ENCODE data around the gene TM2D3. TPM values are rescaled to one million over a fixed set of nuclear protein-coding genes. Genes with fewer than 3 reads are reported as not detected.

The TM2D3 gene
- total RNA-seq, 6 experiments from 2014 or later: 31.4 to 35.9 (median 32.5) TPM

GRCh38 chr15:101611007-101611406, 41.2 kb downstream of the TM2D3 start:
- H3K27me3 Mint-ChIP-seq (ENCODE audit: insufficient read depth): peaks cover 42% of the 10 kb centered on the region
- H3K4me3 Mint-ChIP-seq: no peak overlapping the region
- TF ChIP-seq, protein P1, sequence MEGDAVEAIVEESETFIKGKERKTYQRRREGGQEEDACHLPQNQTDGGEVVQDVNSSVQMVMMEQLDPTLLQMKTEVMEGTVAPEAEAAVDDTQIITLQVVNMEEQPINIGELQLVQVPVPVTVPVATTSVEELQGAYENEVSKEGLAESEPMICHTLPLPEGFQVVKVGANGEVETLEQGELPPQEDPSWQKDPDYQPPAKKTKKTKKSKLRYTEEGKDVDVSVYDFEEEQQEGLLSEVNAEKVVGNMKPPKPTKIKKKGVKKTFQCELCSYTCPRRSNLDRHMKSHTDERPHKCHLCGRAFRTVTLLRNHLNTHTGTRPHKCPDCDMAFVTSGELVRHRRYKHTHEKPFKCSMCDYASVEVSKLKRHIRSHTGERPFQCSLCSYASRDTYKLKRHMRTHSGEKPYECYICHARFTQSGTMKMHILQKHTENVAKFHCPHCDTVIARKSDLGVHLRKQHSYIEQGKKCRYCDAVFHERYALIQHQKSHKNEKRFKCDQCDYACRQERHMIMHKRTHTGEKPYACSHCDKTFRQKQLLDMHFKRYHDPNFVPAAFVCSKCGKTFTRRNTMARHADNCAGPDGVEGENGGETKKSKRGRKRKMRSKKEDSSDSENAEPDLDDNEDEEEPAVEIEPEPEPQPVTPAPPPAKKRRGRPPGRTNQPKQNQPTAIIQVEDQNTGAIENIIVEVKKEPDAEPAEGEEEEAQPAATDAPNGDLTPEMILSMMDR (IDR thresholded peaks at IDR 0.05): no peak
- H3K9me3 Mint-ChIP-seq: no peaks in the 10 kb centered on the region
- H3K36me3 Mint-ChIP-seq (ENCODE audit: low read depth): no peaks in the 10 kb centered on the region
- DNase-seq: no peak
- H3K4me1 Mint-ChIP-seq (ENCODE audit: low read depth): peaks cover 21% of the 10 kb centered on the region
- no peak overlapping the region for H3K27ac Mint-ChIP-seq

GRCh38 chr15:101610611-101611000, 41.6 kb downstream of the TM2D3 start:
- H3K27ac Mint-ChIP-seq: no peak overlapping the region
- H3K4me3 Mint-ChIP-seq: no peak overlapping the region
- peaks cover 17% of the 10 kb centered on the region for H3K4me1 Mint-ChIP-seq (ENCODE audit: low read depth)
- H3K9me3 Mint-ChIP-seq: no peaks in the 10 kb centered on the region
- TF ChIP-seq, protein P1 (IDR thresholded peaks at IDR 0.05): no peak
- no peaks in the 10 kb centered on the region for H3K36me3 Mint-ChIP-seq (ENCODE audit: low read depth)
- H3K27me3 Mint-ChIP-seq (ENCODE audit: insufficient read depth): peaks cover 43% of the 10 kb centered on the region
- no peak for DNase-seq

DNA sequence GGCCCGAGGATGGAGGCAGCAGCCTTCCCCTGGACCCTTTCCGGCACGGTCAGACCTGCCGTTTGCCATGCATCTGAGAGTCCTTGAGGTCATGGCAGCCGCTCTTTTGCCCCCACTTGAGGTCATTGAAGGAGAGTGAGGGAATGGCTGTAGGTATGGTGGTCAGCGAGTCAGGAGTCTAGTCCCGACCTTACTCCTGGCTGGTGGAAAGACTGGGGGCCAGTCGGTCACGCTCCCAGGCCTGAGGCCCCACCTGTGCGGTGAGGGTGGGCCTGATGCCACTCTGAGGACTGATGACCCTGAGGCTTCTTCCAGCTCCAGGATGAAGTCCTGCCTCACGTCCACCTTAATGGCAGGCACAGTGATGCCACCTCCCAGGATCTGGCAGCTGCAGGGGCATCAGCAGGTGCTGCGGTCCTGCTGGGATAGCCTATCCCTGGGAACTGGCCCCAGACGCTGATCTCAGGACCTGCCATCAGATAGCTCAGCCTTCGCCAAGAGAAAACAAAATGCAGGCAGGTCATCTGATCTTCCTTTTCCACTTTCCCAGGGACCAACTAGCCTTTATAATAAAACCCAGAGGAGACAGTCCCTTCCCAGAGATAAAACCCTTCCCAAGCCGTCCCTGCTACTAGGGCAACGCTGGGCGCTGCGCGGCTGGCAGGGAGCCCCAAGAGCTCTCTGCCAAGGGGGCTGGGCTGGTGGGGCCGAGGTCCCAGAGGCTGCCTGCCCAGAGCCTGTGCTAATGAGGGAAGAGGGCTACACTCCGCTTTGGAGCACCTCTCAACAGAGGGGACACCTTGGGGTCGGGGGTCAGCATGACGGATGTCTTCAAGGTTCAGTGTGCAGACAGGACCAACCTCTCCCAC, 42.2 kb downstream of the TM2D3 start:
- DNase-seq: no peak
- H3K4me1 Mint-ChIP-seq (ENCODE audit: low read depth): peaks cover 11% of the 10 kb centered on the region
- H3K9me3 Mint-ChIP-seq: no peaks in the 10 kb centered on the region
- no peak overlapping the region for H3K27ac Mint-ChIP-seq
- TF ChIP-seq, protein P1 (IDR thresholded peaks at IDR 0.05): no peak
- no peak overlapping the region for H3K4me3 Mint-ChIP-seq
- no peaks in the 10 kb centered on the region for H3K36me3 Mint-ChIP-seq (ENCODE audit: low read depth)
- peaks cover 43% of the 10 kb centered on the region for H3K27me3 Mint-ChIP-seq (ENCODE audit: insufficient read depth)

DNA sequence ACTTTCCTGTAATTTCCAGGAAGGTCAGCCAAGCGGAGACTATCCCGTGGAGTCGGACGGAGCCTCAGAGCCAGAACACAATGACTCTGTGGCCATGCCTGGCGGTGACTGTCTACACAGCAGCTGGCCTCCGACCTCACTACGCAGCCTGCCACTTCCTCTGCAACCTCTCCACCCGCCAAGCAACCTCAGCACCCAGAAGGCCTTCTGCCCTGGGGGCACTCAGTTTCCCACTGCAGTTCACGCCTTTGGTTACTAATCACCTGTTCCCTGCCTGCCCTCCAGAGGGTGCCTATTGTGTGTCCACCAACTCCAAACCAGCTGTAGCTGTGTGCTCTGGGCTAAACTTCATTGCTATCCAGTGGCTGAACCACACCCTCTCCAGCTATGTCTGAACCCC, 44.0 kb downstream of the TM2D3 start:
- peaks cover 40% of the 10 kb centered on the region for H3K27me3 Mint-ChIP-seq (ENCODE audit: insufficient read depth)

DNA sequence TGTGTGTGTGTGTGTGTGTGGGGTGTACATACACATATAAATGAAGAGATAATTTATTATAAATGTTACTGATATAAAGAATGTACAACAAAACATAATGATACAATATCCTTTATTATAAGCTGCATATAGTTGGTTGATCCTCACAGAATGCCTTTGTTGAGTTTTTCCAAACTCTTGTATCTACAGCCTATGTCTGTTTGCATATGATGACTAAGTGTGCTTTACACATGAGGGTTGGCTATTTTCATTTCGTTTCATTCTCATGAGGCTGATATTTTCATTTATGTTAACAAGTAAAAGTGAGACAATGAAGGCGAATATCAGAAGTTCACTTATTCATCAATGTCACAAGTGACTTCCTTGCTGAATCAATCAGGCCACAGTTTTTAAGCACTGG, 45.1 kb downstream of the TM2D3 start:
- Mint-ChIP-seq H3K27ac (no peak overlapping the region), H3K4me3 (no peak overlapping the region), H3K9me3 (no peaks in the 10 kb centered on the region), H3K36me3 (ENCODE audit: low read depth) (no peaks in the 10 kb centered on the region), H3K4me1 (ENCODE audit: low read depth) (no peaks in the 10 kb centered on the region), H3K27me3 (ENCODE audit: insufficient read depth) (peaks cover 35% of the 10 kb centered on the region)
- no peak for DNase-seq
- TF ChIP-seq, protein P1 (IDR thresholded peaks at IDR 0.05): no peak

More for the DNA sequence above, 44.0 kb downstream of the TM2D3 start:
- Mint-ChIP-seq H3K27ac (no peak overlapping the region), H3K4me3 (no peak overlapping the region), H3K4me1 (ENCODE audit: low read depth) (no peaks in the 10 kb centered on the region), H3K9me3 (no peaks in the 10 kb centered on the region), H3K36me3 (ENCODE audit: low read depth) (no peaks in the 10 kb centered on the region)
- no peak for DNase-seq
- TF ChIP-seq, protein P1 (IDR thresholded peaks at IDR 0.05): no peak
